Skin epidermis (tissue), 12 donors: ENCODE measurements around the gene ADAMTS17.

Source experiments
- H3K27ac ChIP-seq, 21 experiments: fragments of 200-600 bp; sonication (generic) in 11 of 21; one replicate each; pipeline ENCODE4 v1.5.0; 2020; ENCODE audit warnings: mild to moderate bottlenecking in 3 of 21, inconsistent platforms in 2 of 21, moderate library complexity in 2 of 21
- H3K4me3 ChIP-seq, 7 experiments: fragments of 200-600 bp; sonication (generic) in 2 of 7; one replicate each; pipeline ENCODE4 v1.5.0; 2020; ENCODE audit warnings: inconsistent platforms in 2 of 7, mild to moderate bottlenecking in 2 of 7, moderate library complexity in 1 of 7

Gene ADAMTS17

GRCh38 chr15:100030586-100031229 lies 311.1 kb downstream of the ADAMTS17 start:
- Histone ChIP-seq H3K27ac (peak overlapping the region in 1 of 21 experiments; percentile 0), H3K4me3 (no peak overlapping the region)

GRCh38 chr15:100029868-100030479 lies 311.8 kb downstream of the ADAMTS17 start:
- H3K27ac ChIP-seq, result peak overlapping the region in 1 of 21 experiments; percentile 0

GRCh38 chr15:100029045-100029444 lies 312.7 kb downstream of the ADAMTS17 start:
- no peak overlapping the region for H3K27ac ChIP-seq
- no peak overlapping the region for H3K4me3 ChIP-seq

More at GRCh38 chr15:100029868-100030479, 311.8 kb downstream of the ADAMTS17 start:
- H3K4me3 ChIP-seq, result no peak overlapping the region

- no peak overlapping the region for H3K4me3 ChIP-seq
- H3K27ac ChIP-seq, result no peak overlapping the region
Observed at GRCh38 chr15:100026041-100026440, 315.7 kb downstream of the ADAMTS17 start.

GRCh38 chr15:100022806-100023205 lies 319.0 kb downstream of the ADAMTS17 start:
- Histone ChIP-seq H3K4me3 (no peak overlapping the region), H3K27ac (peak overlapping the region in 1 of 21 experiments; percentile 13)

GRCh38 chr15:100022391-100022790 lies 319.4 kb downstream of the ADAMTS17 start:
- H3K27ac ChIP-seq, result peak overlapping the region in 1 of 21 experiments; percentile 13
- no peak overlapping the region for H3K4me3 ChIP-seq

GRCh38 chr15:100021653-100022052 lies 320.1 kb downstream of the ADAMTS17 start:
- Histone ChIP-seq H3K4me3 (no peak overlapping the region), H3K27ac (peak overlapping the region in 1 of 21 experiments; percentile 11)

- peak overlapping the region in 1 of 21 experiments; percentile 14 for H3K27ac ChIP-seq
- no peak overlapping the region for H3K4me3 ChIP-seq
Observed at GRCh38 chr15:100020614-100021013, 321.2 kb downstream of the ADAMTS17 start.

- peak overlapping the region in 1 of 21 experiments; percentile 14 for H3K27ac ChIP-seq
Observed at GRCh38 chr15:100020189-100020588, 321.6 kb downstream of the ADAMTS17 start.

GRCh38 chr15:100019601-100020000 lies 322.2 kb downstream of the ADAMTS17 start:
- no peak overlapping the region for H3K27ac ChIP-seq
- H3K4me3 ChIP-seq, result no peak overlapping the region

More at GRCh38 chr15:100020189-100020588, 321.6 kb downstream of the ADAMTS17 start:
- no peak overlapping the region for H3K4me3 ChIP-seq

GRCh38 chr15:100018191-100018590 lies 323.6 kb downstream of the ADAMTS17 start:
- H3K27ac ChIP-seq, result no peak overlapping the region
- H3K4me3 ChIP-seq, result no peak overlapping the region

GRCh38 chr15:100017140-100017539 lies 324.6 kb downstream of the ADAMTS17 start:
- H3K27ac ChIP-seq, result no peak overlapping the region
- no peak overlapping the region for H3K4me3 ChIP-seq

GRCh38 chr15:100016632-100017031 lies 325.1 kb downstream of the ADAMTS17 start:
- Histone ChIP-seq H3K4me3 (no peak overlapping the region), H3K27ac (no peak overlapping the region)

GRCh38 chr15:100011235-100011634 lies 330.5 kb downstream of the ADAMTS17 start:
- H3K4me3 ChIP-seq, result no peak overlapping the region
- H3K27ac ChIP-seq, result no peak overlapping the region

GRCh38 chr15:100009372-100009771 lies 332.4 kb downstream of the ADAMTS17 start:
- Histone ChIP-seq H3K4me3 (no peak overlapping the region), H3K27ac (no peak overlapping the region)

- H3K27ac ChIP-seq, result no peak overlapping the region
- no peak overlapping the region for H3K4me3 ChIP-seq
Observed at GRCh38 chr15:100008258-100008657, 333.5 kb downstream of the ADAMTS17 start.

GRCh38 chr15:100007609-100008008 lies 334.2 kb downstream of the ADAMTS17 start:
- Histone ChIP-seq H3K4me3 (no peak overlapping the region), H3K27ac (no peak overlapping the region)

- Histone ChIP-seq H3K4me3 (no peak overlapping the region), H3K27ac (no peak overlapping the region)
Observed at GRCh38 chr15:100005715-100006114, 336.1 kb downstream of the ADAMTS17 start.

- H3K27ac ChIP-seq, result no peak overlapping the region
- H3K4me3 ChIP-seq, result no peak overlapping the region
Observed at GRCh38 chr15:100005013-100005412, 336.8 kb downstream of the ADAMTS17 start.

GRCh38 chr15:100002787-100003536 lies 338.8 kb downstream of the ADAMTS17 start:
- Histone ChIP-seq H3K27ac (no peak overlapping the region), H3K4me3 (no peak overlapping the region)
